NCI-H2227 treated with DMSO at 0.1 percent for 48 hours (cell line): ENCODE measurements around the gene PORCN.
A peak's percentile ranks its signal among the peaks of the same experiment; 100 is the strongest.

Experiments used
- DNase-seq: peaks from one replicate; lab custom pipeline; 2025; lab: John Stamatoyannopoulos, UW

The PORCN gene

DNA sequence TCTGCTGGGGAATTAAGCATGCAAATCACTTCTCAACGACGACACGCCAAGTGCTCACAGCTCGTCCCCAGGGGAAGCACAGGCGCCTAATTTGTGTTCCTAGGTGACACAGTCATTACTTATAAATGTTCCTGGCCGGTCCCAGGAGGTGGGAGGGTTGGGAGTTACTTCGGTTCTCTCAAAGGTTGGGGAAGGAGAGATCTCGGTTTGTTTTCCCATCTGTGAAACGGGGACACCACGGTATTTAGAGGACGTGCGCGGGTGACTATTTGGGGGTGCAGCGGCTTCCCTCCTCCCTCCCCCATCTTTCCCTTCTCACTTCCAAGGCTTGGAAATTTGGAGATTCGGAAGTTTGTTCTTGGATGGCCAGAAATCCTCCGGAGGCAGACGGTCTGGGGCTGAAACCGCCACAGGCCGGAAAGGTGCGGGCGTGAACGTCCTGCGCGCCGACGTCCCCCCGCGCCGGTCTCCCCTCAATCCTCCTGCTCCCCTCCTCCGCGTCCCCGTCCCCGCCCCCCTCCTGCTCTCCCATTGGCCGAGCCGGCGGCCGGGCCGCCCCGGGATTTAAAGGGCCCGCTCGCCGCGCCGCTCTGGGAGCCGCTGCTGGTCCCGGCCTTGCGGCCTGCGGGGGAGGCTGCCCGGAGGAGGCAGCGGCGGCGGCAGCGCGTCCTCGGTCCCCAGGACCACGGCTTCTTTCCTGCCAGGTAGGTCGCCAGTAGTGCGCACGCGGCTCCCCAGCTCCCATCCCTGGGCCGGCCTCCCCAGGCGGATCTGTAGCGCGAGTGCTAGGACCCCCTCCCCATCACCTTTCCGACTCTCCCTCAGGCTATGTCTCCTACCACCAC is at the start of gene PORCN:
Gene PORCN (plus strand): TSS at position 593 of the 845 bp plus-strand sequence. CDS start 829 bp downstream, outside the sequence.
- DNase-seq = peak; percentile 65

- DNase-seq = no peak
Observed at GRCh38 chrX:48459483-48459882, 49.3 kb upstream of the PORCN start.

DNA sequence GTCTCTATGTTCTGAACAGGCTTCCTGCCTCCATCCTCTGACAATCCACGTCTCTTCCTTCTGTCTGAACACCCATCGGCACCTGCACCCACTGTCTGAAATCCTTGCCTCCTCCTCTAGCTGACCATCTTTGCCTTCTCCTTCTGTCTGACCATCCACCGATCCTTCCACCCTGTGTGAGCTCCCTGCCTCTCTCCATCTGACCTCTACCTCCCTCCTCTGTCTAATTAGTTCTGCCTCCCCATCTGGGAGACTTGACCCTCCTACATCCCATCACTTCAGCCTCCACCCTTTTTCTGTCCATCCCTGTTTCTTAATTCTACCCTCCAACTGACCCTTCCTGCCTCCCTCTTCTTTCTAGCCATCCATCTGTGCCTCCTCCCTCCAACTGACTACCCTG is 48.8 kb upstream of the PORCN start:
- DNase-seq = no peak

DNA sequence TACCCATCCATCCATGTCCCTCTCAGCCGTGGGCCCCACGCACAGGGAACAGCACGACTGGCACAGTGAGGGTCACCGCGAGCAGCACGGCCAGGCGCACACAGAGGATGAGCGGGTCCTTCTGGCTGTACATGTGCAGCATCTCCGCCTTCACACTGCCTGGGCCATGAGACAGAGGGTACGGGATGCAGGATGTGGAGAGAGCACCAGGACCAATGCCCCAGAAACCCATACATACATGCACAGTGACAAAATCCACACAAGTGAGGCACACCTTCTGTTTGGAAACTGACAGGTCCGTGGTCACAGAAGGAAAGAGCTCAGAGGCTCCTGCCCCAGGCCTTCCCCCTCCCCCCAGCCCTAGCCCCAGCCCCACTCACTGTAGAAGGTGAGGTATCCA is 48.2 kb upstream of the PORCN start:
- no peak for DNase-seq

- DNase-seq = no peak
Observed at GRCh38 chrX:48461830-48462229, 47.0 kb upstream of the PORCN start.

DNA sequence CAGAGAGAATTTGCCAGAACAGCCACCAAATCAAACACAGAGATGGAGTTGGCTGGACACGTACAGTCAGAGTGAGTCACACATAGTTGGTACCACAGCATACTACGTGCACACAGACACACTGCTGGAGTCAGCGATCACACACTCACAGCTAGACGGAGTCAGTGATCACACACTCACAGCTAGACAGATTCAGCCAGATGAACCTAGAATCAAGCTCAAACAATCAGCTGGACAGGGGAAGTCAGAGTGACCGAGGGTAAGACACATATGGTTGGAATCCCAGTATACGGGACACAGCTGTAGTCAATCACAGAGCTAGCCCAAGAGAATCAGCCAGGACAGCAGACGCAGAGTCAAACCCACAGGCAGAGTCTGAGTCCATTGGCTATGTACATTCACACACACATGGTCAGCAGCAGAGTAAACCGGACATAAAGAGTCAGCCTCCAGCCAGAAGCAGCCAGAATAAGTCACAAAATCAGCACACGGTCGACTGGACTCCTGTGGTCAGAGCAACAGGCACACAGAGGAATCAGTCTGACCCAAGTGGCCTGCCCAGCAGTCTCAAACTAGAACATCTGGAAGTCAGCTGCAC is 43.4 kb upstream of the PORCN start:
- no peak for DNase-seq

DNA sequence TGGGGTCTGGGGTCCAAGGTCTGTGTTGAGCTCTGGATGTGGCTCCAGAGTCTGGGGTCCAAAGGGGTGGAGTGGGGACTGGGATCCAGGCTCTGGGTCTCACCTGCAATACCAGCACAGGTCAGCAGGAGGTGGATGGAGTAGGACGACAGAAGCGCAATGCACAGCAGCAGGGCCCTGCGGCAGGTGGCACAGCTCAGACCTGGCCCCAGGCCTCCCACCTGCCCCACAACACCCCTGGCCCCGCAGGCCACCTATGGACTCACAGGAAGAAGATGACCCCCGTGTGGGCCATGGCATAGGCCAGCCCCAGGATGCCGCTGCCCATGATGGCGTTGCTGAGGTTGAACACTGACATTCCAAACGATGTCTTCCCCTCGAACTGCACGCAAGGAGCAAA is 42.1 kb upstream of the PORCN start:
- no peak for DNase-seq

DNA sequence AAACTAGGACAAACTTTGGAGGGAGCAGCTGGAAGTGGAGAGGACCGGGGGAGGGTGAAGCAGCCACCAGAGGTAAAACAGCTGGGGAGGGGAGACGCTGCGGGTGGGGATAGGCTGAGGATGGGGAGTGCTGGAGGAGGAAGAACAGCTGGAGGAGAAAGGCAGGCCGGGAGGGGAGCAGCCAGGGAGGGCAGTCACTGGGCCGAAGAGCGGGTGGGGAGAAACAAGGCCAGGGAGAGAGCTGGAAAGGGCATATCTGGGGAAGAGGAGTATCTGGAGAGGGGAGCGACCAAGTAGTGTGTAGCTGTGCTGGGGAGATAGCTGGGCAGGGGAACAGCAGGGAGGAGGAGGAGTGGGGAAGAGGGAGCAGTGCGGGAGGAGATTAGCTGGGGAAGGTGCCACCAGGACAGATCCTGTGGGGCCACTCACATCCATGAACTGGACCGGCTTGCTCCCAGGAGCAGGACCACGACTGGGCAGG is 41.5 kb upstream of the PORCN start:
- no peak for DNase-seq

GRCh38 chrX:48468247-48468671 is 40.5 kb upstream of the PORCN start:
- DNase-seq = peak; percentile 5

DNA sequence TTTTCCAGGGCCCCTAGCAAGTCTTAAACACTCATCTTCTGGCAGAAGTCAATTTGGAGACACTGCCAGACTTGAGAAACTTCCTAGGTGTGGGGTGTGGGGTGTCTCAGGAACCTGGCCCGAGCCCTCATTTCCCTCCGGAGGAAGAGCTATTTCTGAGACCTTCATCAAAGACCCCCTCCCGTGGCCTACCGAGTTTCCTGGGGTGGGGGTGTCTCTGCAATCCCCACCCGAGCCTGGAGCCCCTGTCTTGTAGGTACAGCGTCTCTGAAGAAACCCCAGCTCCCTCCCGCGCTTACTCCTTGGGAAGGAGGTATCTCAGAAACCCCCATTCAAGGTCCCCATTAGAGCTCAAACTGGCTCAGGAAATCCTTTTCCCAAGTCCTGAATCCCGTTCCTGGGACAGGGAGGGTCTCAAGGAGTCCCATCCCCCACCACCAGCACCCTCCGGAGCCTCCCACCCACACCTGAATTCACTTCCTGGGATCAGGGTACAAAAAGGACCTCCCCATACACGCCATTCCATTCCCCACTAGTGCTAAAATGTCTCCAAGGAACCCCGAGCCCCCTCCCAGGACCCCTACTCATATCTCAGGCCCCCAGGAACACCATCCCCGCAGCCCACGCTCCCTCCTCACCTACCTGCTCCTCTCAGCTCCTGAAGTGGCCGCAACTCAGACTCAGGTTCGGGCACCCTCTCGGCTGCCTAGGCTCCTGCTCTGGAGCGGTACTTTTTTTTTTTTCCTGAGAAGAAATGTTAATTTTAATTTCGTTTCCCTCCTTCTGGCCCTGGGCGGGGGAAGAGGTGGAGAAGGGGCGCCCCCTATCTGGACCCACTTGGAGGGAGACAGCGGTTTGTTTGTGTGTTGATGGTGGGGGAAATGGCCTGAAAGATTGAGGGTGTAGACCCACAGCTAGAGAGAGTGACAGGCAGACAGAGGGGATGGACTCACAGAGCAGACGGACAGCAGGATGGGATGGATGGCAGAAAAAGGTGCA is 39.8 kb upstream of the PORCN start:
- no peak for DNase-seq

- DNase-seq = no peak
Observed at GRCh38 chrX:48470110-48470832, 38.5 kb upstream of the PORCN start, which contains the start of gene SLC38A5. TSS of gene SLC38A5 (minus strand) at chrX:48470260. CDS start at chrX:48467924, 2,336 bp downstream.

DNA sequence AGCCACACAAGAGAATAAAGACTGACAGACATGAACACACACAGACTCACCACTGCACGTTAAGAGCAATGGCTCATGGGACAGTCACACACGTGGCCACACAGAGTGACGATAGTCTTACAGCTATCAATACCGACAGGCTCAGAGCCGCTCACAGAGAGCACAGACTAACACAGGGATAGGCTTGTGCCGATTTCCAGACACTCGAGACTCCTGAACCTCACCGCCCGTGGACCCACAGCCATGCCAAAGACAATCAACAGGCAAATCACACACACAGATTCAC is 38.0 kb upstream of the PORCN start:
- DNase-seq = no peak

- DNase-seq = no peak
Observed at GRCh38 chrX:48471504-48471903, 37.3 kb upstream of the PORCN start.

DNA sequence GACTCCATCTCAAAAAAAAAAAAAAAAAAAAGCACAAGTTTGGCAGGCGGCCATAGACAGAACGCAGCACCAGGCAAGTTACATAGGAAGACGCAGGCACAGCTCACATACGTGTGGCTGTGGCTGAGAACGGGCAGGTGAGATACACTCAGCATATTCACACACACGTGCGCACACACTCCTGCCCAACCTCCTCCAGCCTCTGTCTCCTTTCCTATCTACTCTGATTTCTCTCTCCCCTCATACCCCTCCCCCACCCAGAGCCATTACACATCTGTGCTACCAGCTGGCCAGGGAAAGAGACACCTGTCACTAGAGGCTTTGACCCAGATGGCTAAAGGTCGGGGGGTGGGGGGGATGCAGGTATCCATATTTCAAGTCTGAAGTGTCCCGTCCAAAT is 36.6 kb upstream of the PORCN start:
- DNase-seq = no peak

DNA sequence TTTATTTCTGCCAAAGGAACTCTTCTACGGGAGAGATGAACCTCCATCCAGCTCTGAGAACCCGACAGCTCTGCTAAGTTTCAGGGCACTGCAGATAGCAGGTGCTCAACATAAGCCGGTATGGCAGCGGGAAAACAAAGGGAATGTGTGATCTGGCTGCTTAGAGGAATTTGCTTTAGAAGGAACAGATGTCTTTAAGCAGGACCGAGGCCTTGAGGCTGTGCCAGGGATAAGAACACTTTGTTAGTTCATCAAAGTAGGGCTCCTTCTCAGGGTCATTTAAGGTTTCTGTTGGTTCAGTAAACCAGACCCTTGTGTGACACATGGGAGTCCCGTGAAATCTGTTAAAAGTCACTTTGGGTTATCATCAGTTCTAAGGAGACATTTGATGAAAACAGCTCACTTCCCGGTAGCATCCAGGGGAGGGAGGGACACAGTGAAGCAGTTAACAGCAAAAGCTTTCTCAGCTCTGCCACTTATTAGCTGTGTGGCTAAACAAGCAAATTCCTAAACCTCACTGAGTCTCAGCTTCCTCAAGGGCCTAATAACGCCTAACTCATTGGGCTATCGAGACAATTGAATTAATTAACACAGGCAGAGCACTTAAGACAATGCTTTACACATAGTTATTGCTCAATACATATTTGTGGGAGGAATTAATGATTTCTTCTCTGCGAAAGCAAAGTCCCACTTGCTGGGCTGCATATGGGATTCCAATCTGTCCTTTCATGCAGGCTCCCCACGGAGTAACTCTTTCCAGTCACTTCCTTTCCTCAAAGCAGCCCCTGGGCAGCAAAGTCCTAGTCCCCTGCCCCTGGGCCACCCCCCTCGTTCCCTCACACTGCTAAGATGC is 35.7 kb upstream of the PORCN start:
- DNase-seq = no peak

GRCh38 chrX:48473704-48473990 is 35.1 kb upstream of the PORCN start:
- no peak for DNase-seq

DNA sequence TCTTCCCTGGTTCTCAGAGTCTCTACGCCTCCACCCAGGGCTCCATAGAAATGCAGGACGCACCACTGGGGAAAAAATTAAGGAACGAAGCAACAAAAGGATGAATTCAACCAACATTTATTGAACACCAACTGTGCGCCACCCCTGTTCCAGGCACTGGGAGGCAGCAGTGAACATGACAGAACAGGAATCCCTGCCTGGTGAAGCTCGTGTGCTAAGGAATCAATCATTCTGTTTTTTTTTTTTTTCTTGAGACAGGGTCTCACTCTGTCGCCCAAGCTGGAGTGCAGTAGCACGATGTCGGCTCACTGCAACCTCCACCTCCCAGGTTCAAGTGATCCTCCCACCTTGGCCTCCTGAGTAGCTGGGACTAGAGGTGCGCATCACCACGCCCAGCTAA is 34.7 kb upstream of the PORCN start:
- DNase-seq = no peak

GRCh38 chrX:48474581-48474980 is 34.2 kb upstream of the PORCN start:
- no peak for DNase-seq

- peak; percentile 55 for DNase-seq
Observed at GRCh38 chrX:48475296-48475695, 33.5 kb upstream of the PORCN start.

- peak; percentile 95 for DNase-seq
Observed at GRCh38 chrX:48475774-48476577, 32.8 kb upstream of the PORCN start, which contains the start of gene FTSJ1. TSS of gene FTSJ1 (plus strand) at chrX:48476199. CDS start at chrX:48478048, 1,849 bp downstream.
